Measurements from ENCODE around the gene CLEC17A. TPM values are rescaled to one million over a fixed set of nuclear protein-coding genes. Genes with fewer than 3 reads are reported as not detected.

Gene CLEC17A
- total RNA-seq, 1 donor from 2014 or later: not detected

DNA sequence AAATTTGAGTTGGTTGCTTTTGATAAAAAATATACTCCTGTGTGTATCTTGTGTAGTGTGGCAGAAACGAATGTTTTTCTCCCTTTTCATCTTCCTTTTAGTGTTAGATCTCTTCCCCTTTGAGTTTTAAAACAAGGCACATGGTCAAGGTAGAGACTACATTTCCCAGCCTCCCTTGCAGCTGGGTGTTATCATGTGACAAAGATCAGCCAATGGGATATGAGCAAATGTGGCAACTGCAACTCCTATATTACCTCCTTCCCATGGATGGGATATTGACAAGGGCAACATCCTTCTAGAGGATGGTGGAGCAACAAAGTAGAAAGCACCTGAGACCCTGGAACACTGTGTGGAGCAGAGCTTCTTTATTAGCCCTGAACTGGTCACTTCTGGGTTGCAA lies 49.4 kb downstream of the CLEC17A start:
- DNase-seq (ENCODE audit: low spot score): no peak
- intact Hi-C loops (cut with DNase I): no loop called here

DNA sequence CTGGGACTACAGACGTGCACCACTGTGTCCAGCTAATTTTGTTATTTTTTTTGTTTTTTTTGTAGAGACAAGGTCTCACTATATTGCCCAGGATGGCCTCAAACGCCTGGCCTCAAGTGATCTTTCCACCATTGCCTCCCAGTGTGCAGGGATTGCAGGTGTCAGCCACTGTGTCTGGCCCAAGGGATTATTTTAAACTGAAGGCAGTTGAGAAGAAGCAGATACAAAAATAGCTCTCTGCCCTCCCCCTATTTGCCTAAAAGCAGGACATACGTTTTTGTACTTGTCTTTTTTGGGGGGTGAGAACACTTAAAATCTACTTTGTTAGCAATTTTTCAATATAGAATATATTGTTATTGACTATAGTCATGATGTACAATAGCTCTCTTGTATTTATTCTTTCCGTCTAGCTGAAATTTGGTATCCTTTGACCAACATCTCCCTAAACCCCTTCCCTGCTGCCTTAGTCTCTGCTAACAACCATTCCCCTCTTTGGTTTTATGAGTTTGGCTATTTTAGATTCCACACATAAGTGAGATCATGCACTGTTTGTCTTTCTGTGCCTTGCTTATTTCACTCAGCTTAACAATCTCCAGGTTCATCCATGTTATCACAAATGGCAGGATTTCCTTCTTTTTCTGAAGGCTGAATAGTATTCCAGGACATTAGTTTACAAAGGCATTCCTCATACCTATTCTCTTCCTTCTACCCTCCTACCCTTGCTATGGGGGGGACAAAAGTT lies 56.8 kb downstream of the CLEC17A start:
- DNase-seq (ENCODE audit: low spot score): no peak
- intact Hi-C loops (cut with DNase I): no loop called here

- intact Hi-C loops (cut with DNase I): no loop called here
- DNase-seq (ENCODE audit: low spot score): no peak
Observed at GRCh38 chr19:14648506-14648905, 65.6 kb downstream of the CLEC17A start.

DNA sequence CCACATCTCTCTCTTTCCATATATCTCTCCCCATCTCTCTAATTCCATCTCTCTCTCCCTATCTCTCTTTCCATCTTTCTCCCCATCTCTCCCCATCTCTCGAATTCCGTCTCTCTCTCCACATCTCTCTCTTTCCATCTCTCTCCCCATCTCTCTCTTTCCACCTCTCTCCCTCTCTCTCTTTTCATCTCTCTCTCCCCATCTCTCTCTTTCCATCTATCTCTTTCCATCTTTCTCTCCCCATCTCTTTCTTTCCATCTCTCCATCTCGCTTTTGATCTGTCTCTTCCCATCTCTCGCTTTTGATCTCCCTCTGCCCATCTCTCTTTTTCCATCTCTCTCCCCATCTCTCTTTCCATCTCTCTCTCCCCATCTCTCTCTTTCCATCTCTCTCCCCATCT lies 66.1 kb downstream of the CLEC17A start:
- no peak for DNase-seq (ENCODE audit: low spot score)
- intact Hi-C loops (cut with DNase I): no loop called here

DNA sequence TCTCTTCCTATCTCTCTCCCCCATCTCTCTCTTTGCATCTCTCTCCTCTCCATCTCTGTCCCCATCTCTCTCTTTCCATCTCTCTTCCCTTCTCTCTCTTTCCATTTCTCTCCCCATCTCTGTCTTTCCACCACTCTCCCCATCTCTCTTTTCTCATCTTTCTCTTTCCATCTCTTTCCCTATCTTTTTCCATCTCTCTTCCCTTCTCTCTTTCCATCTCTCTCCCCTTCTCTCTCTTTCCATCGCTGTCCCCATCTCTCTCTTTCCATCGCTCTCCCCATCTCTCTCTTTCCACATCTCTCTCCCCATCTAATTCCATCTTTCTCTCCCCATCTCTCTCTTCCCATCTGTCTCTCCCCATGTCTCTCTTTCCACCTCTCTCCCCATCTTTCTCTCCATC lies 67.3 kb downstream of the CLEC17A start:
- no peak for DNase-seq (ENCODE audit: low spot score)
- intact Hi-C loops (cut with DNase I): no loop called here

DNA sequence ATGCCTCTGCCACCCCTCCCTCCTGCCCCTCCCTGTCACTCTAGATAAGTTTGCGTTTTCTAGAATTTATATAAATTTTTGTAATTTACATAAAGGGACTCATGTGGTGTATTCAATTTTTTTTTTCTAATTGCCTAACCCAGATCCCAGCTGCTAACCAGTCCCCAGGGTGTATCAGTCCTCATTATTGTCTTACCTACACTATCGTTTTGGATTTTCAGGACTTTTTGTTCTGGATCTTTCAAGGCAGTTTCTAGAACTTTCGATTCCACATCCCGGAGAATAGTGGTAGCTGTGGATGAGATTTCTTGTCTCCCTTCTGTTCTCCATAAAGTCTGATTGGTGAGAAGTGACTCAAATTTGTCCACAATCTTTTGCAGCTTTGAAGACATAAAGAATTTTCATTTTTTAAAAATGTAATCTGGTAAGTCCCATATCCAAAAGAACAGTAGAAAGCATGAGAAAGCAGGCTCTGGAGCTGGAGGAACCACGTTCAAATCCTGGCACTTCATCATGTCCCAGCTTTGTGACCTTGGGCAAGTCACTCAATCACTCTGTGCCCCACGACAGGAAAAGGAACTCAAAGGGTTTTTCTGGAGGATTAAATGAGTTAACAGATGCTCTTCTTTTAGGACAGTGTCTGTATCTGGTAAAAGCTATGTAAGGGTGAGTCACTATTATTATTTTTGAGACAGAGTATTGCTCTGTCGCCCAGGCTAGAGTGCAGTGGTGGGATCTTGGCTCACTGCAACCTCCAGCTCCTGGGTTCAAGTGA lies 72.1 kb downstream of the CLEC17A start:
- no peak for DNase-seq (ENCODE audit: low spot score)
- intact Hi-C loops (cut with DNase I): no loop called here

DNA sequence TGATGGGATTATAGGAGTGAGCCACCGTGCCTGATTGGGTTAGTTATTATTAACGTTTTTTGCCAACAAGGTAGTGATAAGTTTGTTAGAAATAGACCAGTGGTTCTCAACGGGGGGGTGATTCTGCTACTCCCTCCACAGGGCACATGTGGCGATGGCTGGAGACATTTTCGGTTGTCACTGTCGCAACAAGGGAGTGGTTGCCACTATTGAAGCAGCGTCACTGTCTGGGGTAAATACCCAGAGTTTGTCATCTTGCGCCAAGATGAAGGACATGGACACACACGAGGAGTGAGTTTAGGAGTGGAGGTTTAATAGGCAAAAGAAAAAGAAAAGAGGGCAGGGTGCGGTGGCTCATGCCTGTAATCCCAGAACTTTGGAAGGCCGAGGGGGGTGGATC lies 72.8 kb downstream of the CLEC17A start:
- intact Hi-C loops (cut with DNase I): no loop called here
- no peak for DNase-seq (ENCODE audit: low spot score)

DNA sequence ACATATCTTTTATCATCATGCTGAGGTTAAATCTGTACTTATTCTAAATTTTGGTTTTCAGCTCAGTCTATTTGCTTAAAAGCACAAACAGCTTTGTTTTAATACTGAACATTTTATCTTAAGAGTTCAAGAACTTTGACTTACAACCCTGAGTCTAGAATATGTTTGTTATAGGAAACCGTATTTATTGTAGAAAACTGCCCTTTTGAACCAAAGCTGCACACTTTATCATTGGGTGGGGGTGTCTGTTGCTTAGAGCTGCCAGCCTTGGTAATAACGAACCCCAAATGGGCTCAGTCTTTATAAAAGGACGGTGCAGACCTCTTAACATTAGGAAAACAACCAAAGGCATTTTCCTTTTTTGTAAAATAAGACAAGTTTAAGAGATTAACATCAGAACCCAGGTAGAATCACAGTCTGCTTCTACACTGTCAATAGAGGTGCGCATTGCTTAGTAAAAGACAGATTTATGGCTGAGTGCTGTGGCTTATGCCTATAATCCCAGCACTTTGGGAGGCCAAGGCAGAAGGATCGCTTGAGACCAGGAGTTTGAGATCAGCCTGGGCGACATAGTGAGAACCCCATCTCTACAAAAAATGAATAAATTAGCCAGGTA lies 77.1 kb downstream of the CLEC17A start:
- DNase-seq (ENCODE audit: low spot score): no peak
- intact Hi-C loops (cut with DNase I): no loop called here

DNA sequence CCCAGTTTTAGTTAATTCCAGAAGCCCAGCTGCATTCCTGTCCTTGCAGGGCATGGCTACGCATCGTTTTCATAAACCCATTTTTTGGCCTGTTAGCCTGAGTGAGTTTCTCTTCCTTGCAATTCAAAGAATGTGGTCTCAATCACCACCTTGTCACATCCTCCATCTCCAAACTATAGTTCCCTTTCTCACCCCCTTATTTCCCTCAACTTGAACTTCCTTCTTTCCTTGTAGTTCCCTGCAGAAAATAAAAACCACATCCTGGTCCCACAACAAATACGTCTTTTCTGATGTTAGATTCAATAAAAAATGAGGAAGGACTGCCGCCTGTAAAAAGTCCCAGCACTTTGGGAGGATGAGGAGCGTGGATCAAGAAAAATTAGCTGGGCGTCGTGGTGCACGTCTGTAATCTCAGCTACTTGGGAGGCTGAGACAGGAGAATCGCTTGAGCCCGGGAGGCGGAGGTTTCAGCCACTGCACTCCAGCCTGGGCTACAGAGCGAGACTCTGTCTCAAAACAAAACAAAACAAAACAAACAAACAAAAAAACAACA lies 78.6 kb downstream of the CLEC17A start:
- DNase-seq (ENCODE audit: low spot score): no peak
- intact Hi-C loops (cut with DNase I): no loop called here

Other genes starting within 250 kb of the CLEC17A start
- 36.4 TPM for gene ADGRE5, start 201.6 kb upstream of the CLEC17A start, total RNA-seq
- 26.7 TPM for gene DDX39A, start 163.7 kb upstream of the CLEC17A start, total RNA-seq
- gene PKN1, start 149.8 kb upstream of the CLEC17A start, total RNA-seq: 136 TPM
- gene PTGER1, start 107.7 kb upstream of the CLEC17A start, total RNA-seq: not detected
- gene GIPC1, start 87.0 kb upstream of the CLEC17A start, total RNA-seq: 49.5 TPM
- gene DNAJB1, start 64.7 kb upstream of the CLEC17A start, total RNA-seq: 61.6 TPM
- gene TECR, start 53.5 kb upstream of the CLEC17A start, total RNA-seq: 62.0 TPM
- 382 TPM for gene NDUFB7, start 11.0 kb upstream of the CLEC17A start, total RNA-seq
- 0.46 TPM for gene ADGRE3, start 91.8 kb downstream of the CLEC17A start, total RNA-seq
- 10.5 TPM for gene ZNF333, start 107.0 kb downstream of the CLEC17A start, total RNA-seq
- gene ADGRE2, start 195.5 kb downstream of the CLEC17A start, total RNA-seq: 2.5 TPM